ENCODE data around the gene STAMBP.
"Not testable (repeated sequence)": the region's sequence is repeated elsewhere in the genome, so short reads cannot be mapped to it uniquely, and the experiment has no call there.

Gene STAMBP

GRCh38 chr2:73828818-73829570 is at the start of gene STAMBP:
Gene STAMBP (plus strand): TSS chr2:73828961. CDS start chr2:73830857, 1,896 bp downstream.
- DNase-seq, result peak; percentile 85

GRCh38 chr2:73779467-73780236 is 49.1 kb upstream of the STAMBP start, which contains the start of gene DUSP11:
Gene DUSP11 (minus strand): TSS chr2:73780103. CDS start chr2:73779974, 129 bp downstream.
- DNase-seq, result peak; percentile 92

- DNase-seq, result no peak
These were observed 48.6 kb upstream of the STAMBP start for GRCh38 chr2:73780237-73780582.

GRCh38 chr2:73783402-73783801 is 45.4 kb upstream of the STAMBP start:
- DNase-seq, result not testable (repeated sequence)

GRCh38 chr2:73783883-73784282 is 44.9 kb upstream of the STAMBP start, which contains the start of gene C2orf78:
Gene C2orf78 (plus strand): TSS chr2:73784183. CDS start chr2:73784310, 127 bp downstream.
- DNase-seq, result not testable (repeated sequence)

- DNase-seq, result no peak
These were observed 16.9 kb upstream of the STAMBP start for GRCh38 chr2:73811878-73812277.

GRCh38 chr2:73812635-73813034 is 16.1 kb upstream of the STAMBP start:
- no peak for DNase-seq

- DNase-seq, result no peak
These were observed 10.5 kb upstream of the STAMBP start for GRCh38 chr2:73818296-73818695.

GRCh38 chr2:73821227-73821626 is 7.5 kb upstream of the STAMBP start:
- DNase-seq, result no peak

- no peak for DNase-seq
These were observed 7.1 kb upstream of the STAMBP start for GRCh38 chr2:73821669-73822068.

GRCh38 chr2:73822276-73822675 is 6.5 kb upstream of the STAMBP start:
- no peak for DNase-seq

- no peak for DNase-seq
These were observed 5.8 kb upstream of the STAMBP start for GRCh38 chr2:73822991-73823390.

GRCh38 chr2:73823416-73823815 is 5.3 kb upstream of the STAMBP start:
- no peak for DNase-seq

GRCh38 chr2:73823916-73824523 is 4.7 kb upstream of the STAMBP start:
- DNase-seq, result no peak

- DNase-seq, result no peak
These were observed 3.4 kb upstream of the STAMBP start for GRCh38 chr2:73825408-73825807.

GRCh38 chr2:73827018-73827417 is 1.7 kb upstream of the STAMBP start:
- no peak for DNase-seq

GRCh38 chr2:73827660-73828388 is 937 bp upstream of the STAMBP start:
- no peak for DNase-seq

GRCh38 chr2:73828389-73828817 is 358 bp upstream of the STAMBP start:
- DNase-seq, result no peak

GRCh38 chr2:73830871-73831401 is 2.2 kb downstream of the STAMBP start:
- DNase-seq, result peak; percentile 45

- no peak for DNase-seq
These were observed 4.2 kb downstream of the STAMBP start for GRCh38 chr2:73832930-73833329.

- no peak for DNase-seq
These were observed 7.6 kb downstream of the STAMBP start for GRCh38 chr2:73836141-73836943.

Measured in NK-92 treated with Interleukin-12 subunit alpha and Interleukin-12 subunit beta, amount 100 ng/mL, for 24 hours (cell line).